CD4-positive, alpha-beta T cell treated with Interleukin-1 beta for 1 hour (primary cell): Measurements from ENCODE around the gene FAT3.

ENCODE experiments used
- DNase-seq, 2 donors: peaks; one replicate each; pipeline ENCODE4 v3.0.0-alpha.2; 2020 to 2022

FAT3 gene

GRCh38 chr11:92224407-92225124, at the start of gene FAT3:
FAT3 (plus strand) TSS chr11:92224818; CDS start chr11:92352113, 127,295 bp downstream.
- no peak for DNase-seq

- DNase-seq: no peak
Observed at GRCh38 chr11:92179017-92179670, 45.5 kb upstream of the FAT3 start.

GRCh38 chr11:92180226-92180625, 44.4 kb upstream of the FAT3 start:
- no peak for DNase-seq

GRCh38 chr11:92180664-92181251, 43.9 kb upstream of the FAT3 start:
- no peak for DNase-seq

- DNase-seq: no peak
Observed at GRCh38 chr11:92190535-92191206, 33.9 kb upstream of the FAT3 start.

- DNase-seq: no peak
Observed at GRCh38 chr11:92192141-92192540, 32.5 kb upstream of the FAT3 start.

- no peak for DNase-seq
Observed at GRCh38 chr11:92198268-92198667, 26.4 kb upstream of the FAT3 start.

GRCh38 chr11:92199991-92200390, 24.6 kb upstream of the FAT3 start:
- DNase-seq: no peak

GRCh38 chr11:92204731-92205130, 19.9 kb upstream of the FAT3 start:
- DNase-seq: no peak

- DNase-seq: no peak
Observed at GRCh38 chr11:92206441-92206840, 18.2 kb upstream of the FAT3 start.

- no peak for DNase-seq
Observed at GRCh38 chr11:92211576-92212167, 12.9 kb upstream of the FAT3 start.

GRCh38 chr11:92212530-92212929, 12.1 kb upstream of the FAT3 start:
- no peak for DNase-seq

GRCh38 chr11:92216789-92217188, 7.8 kb upstream of the FAT3 start:
- DNase-seq: no peak

- no peak for DNase-seq
Observed at GRCh38 chr11:92219476-92219875, 5.1 kb upstream of the FAT3 start.

- no peak for DNase-seq
Observed at GRCh38 chr11:92222701-92223100, 1.9 kb upstream of the FAT3 start.

GRCh38 chr11:92224054-92224406, 588 bp upstream of the FAT3 start:
- no peak for DNase-seq

- DNase-seq: no peak
Observed at GRCh38 chr11:92225125-92225567, 528 bp downstream of the FAT3 start.

GRCh38 chr11:92225568-92226330, 1.1 kb downstream of the FAT3 start:
- no peak for DNase-seq

GRCh38 chr11:92226331-92227229, 2.0 kb downstream of the FAT3 start:
- no peak for DNase-seq

GRCh38 chr11:92227230-92227814, 2.7 kb downstream of the FAT3 start:
- no peak for DNase-seq
